Spleen (tissue), 11 donors: ENCODE results near the gene GTPBP1. TPM values are rescaled to one million over a fixed set of nuclear protein-coding genes. Genes with fewer than 3 reads are reported as not detected.

Source experiments
- DNase-seq: peaks from one replicate; pipeline ENCODE4 v3.0.0-alpha.2; 2020
- H3K27ac ChIP-seq, 8 donors: fragments of 200-600 bp; sonication (generic) in 7 of 8; 1 replicate in 4 of 8; 2 replicates in 4 of 8; pipeline versions ENCODE4 v1.5.0 to v1.8.0; 2016 to 2021; ENCODE audit warnings: inconsistent platforms in 4 of 8, mild to moderate bottlenecking in 4 of 8, moderate library complexity in 1 of 8
- H3K27me3 ChIP-seq, 7 donors: fragments of 200-600 bp; sonication (generic) in 6 of 7; replicated peaks in 1 of 7; 1 replicate in 4 of 7; 2 replicates in 3 of 7; pipeline versions ENCODE4 v1.5.0 to v1.8.0; 2016 to 2021; ENCODE audit warnings: inconsistent platforms in 3 of 7, mild to moderate bottlenecking in 1 of 7
- H3K36me3 ChIP-seq, 6 donors: fragments of 200-600 bp; sonication (generic) in 5 of 6; 1 replicate in 4 of 6; 2 replicates in 2 of 6; pipeline versions ENCODE4 v1.5.0 to v1.8.0; 2016 to 2021; ENCODE audit warnings: inconsistent platforms in 2 of 6
- H3K4me1 ChIP-seq, 6 donors: fragments of 200-600 bp; sonication (generic) in 5 of 6; 1 replicate in 3 of 6; 2 replicates in 3 of 6; pipeline versions ENCODE4 v1.5.0 to v1.8.0; 2016 to 2021; ENCODE audit warnings: inconsistent platforms in 3 of 6
- H3K4me3 ChIP-seq, 8 donors: fragments of 200-600 bp; sonication (generic) in 7 of 8; 1 replicate in 4 of 8; 2 replicates in 4 of 8; pipeline versions ENCODE4 v1.5.0 to v1.8.0; 2016 to 2021; ENCODE audit warnings: inconsistent platforms in 4 of 8, mild to moderate bottlenecking in 4 of 8, moderate library complexity in 2 of 8
- H3K9me3 ChIP-seq, 8 donors: fragments of 200-600 bp; sonication (generic) in 7 of 8; 1 replicate in 4 of 8; 2 replicates in 4 of 8; pipeline versions ENCODE4 v1.5.0 to v1.8.0; 2016 to 2021; ENCODE audit warnings: inconsistent platforms in 4 of 8
- POLR2A ChIP-seq, 3 donors: fragments of 450-650 bp; IDR thresholded peaks; one replicate each; pipeline ENCODE4 v1.5.1; 2017; ENCODE audit warnings: antibody characterized with exemption in 3 of 3, mild to moderate bottlenecking in 1 of 3
- POLR2AphosphoS5 ChIP-seq, 3 donors: sonication (generic); formaldehyde crosslinking; IDR thresholded peaks; one replicate each; pipeline ENCODE4 v1.5.1; 2017; ENCODE audit warnings: antibody characterized with exemption in 3 of 3
- WGBS, 5 donors: extraction: QIAGEN DNeasy Blood & Tissue Kit in 3 of 5; methylation state at CpG; one replicate each; pipeline versions ENCODE4 v1.1.5 to v1.1.7; 2013 to 2018; 5-methylcytosine and 5-hydroxymethylcytosine counted together
- intact Hi-C: fragments of 100-400 bp; cut with DNase I; formaldehyde crosslinking; loops from one replicate; pipeline ENCODE4 v1.15.0; 2023; ENCODE audit warnings: low total_unique reads
- polyA plus RNA-seq, 3 donors: library from polyadenylated mRNA; stranded (reverse); fragments of 200-250 nt; gene quantifications; one replicate each; pipeline ENCODE4 v1.2.1, GENCODE V29; 2013
- total RNA-seq, 7 donors: library from RNA; depleted of rRNA in 3 of 7; stranded (reverse); fragments of >200 nt in 3 of 7; fragmentation: NEBNext Ultra II Directional in 4 of 7; extraction: Animal tissue kit (Norgen Biotek cat#: 25700) in 4 of 7; gene quantifications; one replicate each; pipeline versions ENCODE4 v1.1.0 to v1.2.1, GENCODE V29; 2016 to 2021
- TF ChIP-seq, protein P1 (sequence below), 11 experiments: fragments of 200-600 bp in 7 of 11; fragments of 450-650 bp in 4 of 11; sonication (generic) in 4 of 11; IDR thresholded peaks in 8 of 11; conservative IDR thresholded peaks in 3 of 11; 1 replicate in 7 of 11; 2 replicates in 4 of 11; pipeline versions ENCODE4 v1.4.0 to v1.8.0; 2016 to 2021; ENCODE audit warnings: antibody characterized with exemption in 11 of 11, inconsistent platforms in 4 of 11, mild to moderate bottlenecking in 1 of 11
- donor health status: healthy with polysubstance abuse.
- donor health status: DM: no; HTN: no; CAD: no; lungs with moderate emphysema.
- donor health status: DM: no; HTN: no; CAD: no.
- donor health status: Bipolar disorder and iron deficiency.
- donor health status: healthy.
- donor health status: DM: no; HTN: no; CAD: no.
- donor health status: DM: yes; HTN: yes; CAD: no.

The GTPBP1 gene
- total and polyA plus RNA-seq, 10 donors, result 9.7 to 134 (median 91.3) TPM

DNA sequence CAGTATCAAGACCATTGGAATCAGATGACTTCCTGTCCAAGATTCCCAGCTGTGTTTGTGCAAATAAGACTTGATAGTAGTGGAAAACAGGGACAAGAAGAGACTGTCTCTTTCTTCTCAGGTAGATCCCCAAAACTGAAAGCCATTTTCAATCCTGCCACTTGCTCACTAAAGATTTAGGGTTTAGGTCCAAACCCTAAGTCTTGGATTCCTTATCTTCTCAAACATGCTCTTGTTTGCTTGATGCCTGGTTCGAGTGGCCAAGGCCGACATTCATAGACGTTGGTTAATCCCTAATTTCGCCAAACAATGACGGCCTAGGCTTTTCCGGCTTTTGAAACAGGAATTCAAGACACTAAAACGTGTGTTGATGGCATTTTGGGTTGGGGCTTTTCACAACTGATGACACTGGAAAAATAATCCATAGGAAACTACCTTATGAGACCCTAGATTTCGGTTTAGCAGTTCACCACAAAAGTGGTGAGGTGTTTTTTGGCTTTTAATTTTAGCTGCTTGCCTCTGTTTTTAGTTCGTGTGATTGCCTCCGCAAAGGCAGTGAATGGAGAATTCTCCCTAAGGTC is 1.0 kb upstream of the GTPBP1 start:
- peak in 1 of 3 donors; percentile 6 for TF ChIP-seq POLR2A (IDR thresholded peaks at IDR 0.05)
- no peak for TF ChIP-seq POLR2AphosphoS5 (IDR thresholded peaks at IDR 0.05)
- Histone ChIP-seq H3K27ac (peak overlapping the region; percentile 66 to 99 (median 96)), H3K36me3 (peaks cover 0 to 14% (median 0%) of the 10 kb centered on the region in 6 donors), H3K27me3 (no peaks in the 10 kb centered on the region), H3K9me3 (no peaks in the 10 kb centered on the region), H3K4me3 (peak overlapping the region; percentile 3 to 94 (median 29)), H3K4me1 (peaks cover 42 to 61% (median 55%) of the 10 kb centered on the region in 6 donors)
- no peak for DNase-seq
- intact Hi-C loops, result no loop called here
- WGBS, 5 donors, result 15 to 26% (median 18%) methylated on average over 10 of the region's 10 CpGs

- no peak for DNase-seq
- Histone ChIP-seq H3K4me3 (peak overlapping the region; percentile 76 to 94 (median 86)), H3K36me3 (peaks cover 0 to 30% (median 6%) of the 10 kb centered on the region in 6 donors), H3K4me1 (peaks cover 43 to 68% (median 62%) of the 10 kb centered on the region in 6 donors), H3K9me3 (no peaks in the 10 kb centered on the region), H3K27ac (peak overlapping the region; percentile 93 to 99 (median 98)), H3K27me3 (no peaks in the 10 kb centered on the region)
- WGBS, 5 donors, result 0 to 1% (median 0%) methylated on average over 19 to 80 of the region's 80 CpGs
- TF ChIP-seq, protein P1, sequence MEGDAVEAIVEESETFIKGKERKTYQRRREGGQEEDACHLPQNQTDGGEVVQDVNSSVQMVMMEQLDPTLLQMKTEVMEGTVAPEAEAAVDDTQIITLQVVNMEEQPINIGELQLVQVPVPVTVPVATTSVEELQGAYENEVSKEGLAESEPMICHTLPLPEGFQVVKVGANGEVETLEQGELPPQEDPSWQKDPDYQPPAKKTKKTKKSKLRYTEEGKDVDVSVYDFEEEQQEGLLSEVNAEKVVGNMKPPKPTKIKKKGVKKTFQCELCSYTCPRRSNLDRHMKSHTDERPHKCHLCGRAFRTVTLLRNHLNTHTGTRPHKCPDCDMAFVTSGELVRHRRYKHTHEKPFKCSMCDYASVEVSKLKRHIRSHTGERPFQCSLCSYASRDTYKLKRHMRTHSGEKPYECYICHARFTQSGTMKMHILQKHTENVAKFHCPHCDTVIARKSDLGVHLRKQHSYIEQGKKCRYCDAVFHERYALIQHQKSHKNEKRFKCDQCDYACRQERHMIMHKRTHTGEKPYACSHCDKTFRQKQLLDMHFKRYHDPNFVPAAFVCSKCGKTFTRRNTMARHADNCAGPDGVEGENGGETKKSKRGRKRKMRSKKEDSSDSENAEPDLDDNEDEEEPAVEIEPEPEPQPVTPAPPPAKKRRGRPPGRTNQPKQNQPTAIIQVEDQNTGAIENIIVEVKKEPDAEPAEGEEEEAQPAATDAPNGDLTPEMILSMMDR (IDR thresholded peaks at IDR 0.05 in 8 of 11, conservative IDR thresholded peaks at IDR 0.05 in 3 of 11), result no peak
- TF ChIP-seq POLR2A (IDR thresholded peaks at IDR 0.05) (no peak), POLR2AphosphoS5 (IDR thresholded peaks at IDR 0.05) (peak; percentile 1 to 54 (median 44))
- intact Hi-C loops, result no loop called here
Measured at GRCh38 chr22:38706101-38706900, 557 bp downstream of the GTPBP1 start.

DNA sequence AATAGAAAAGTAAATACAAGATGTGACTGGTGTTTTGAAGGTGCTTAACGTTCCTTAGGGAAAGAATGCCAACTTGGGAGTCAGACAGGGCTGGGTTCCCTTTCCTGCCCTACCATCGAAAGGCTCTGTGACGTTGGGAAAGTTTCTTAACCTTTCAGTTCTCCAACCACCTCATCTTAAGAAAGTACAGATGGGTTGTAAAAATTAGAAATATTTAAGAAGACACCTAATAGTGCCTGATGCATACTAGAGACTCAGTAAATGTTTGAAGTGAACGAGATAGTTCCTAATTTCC is 1.1 kb downstream of the GTPBP1 start:
- Histone ChIP-seq H3K36me3 (peaks cover 0 to 35% (median 6%) of the 10 kb centered on the region in 6 donors), H3K27ac (peak overlapping the region; percentile 93 to 99 (median 98)), H3K27me3 (no peaks in the 10 kb centered on the region), H3K4me3 (peak overlapping the region; percentile 76 to 94 (median 86)), H3K9me3 (no peaks in the 10 kb centered on the region), H3K4me1 (peaks cover 39 to 68% (median 59%) of the 10 kb centered on the region in 6 donors)
- DNase-seq, result no peak
- intact Hi-C loops, result no loop called here
- TF ChIP-seq POLR2AphosphoS5 (IDR thresholded peaks at IDR 0.05) (no peak), POLR2A (IDR thresholded peaks at IDR 0.05) (no peak)
- TF ChIP-seq, protein P1 (IDR thresholded peaks at IDR 0.05 in 8 of 11, conservative IDR thresholded peaks at IDR 0.05 in 3 of 11), result no peak
- 0 to 2% (median 2%) methylated on average over 4 of the region's 4 CpGs for WGBS, 5 donors

DNA sequence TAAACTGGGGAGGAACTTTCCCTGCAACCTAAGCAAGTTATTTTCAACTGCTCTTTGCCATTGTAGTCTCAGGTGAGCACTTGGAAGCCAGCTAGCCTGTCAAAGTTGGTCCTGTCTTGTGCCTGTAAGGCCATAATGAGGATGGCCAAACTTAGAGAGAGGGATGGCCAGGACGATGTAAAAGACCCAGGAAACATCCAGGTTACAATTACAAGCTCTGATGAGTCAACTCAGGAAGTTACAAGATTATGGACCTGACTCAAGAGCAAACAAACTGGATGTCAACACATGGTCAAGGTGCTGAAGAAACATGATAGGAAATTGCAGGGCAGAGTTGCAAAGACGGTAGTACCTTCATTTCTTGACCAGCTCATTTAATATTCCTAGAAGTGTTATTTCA is 1.6 kb downstream of the GTPBP1 start:
- H3K36me3 ChIP-seq, result peaks cover 0 to 40% (median 6%) of the 10 kb centered on the region in 6 donors
- no peaks in the 10 kb centered on the region for H3K9me3 ChIP-seq
- H3K4me3 ChIP-seq, result peak overlapping the region; percentile 76 to 94 (median 86)
- 11 to 35% (median 15%) methylated on average over 2 of the region's 2 CpGs for WGBS, 5 donors
- H3K27ac ChIP-seq, result peak overlapping the region; percentile 93 to 99 (median 98)
- TF ChIP-seq POLR2AphosphoS5 (IDR thresholded peaks at IDR 0.05), result peak in 1 of 3 donors; percentile 45
- TF ChIP-seq, protein P1 (IDR thresholded peaks at IDR 0.05 in 8 of 11, conservative IDR thresholded peaks at IDR 0.05 in 3 of 11), result no peak
- H3K27me3 ChIP-seq, result no peaks in the 10 kb centered on the region
- DNase-seq, result no peak
- intact Hi-C loops, result no loop called here
- peaks cover 39 to 68% (median 62%) of the 10 kb centered on the region in 6 donors for H3K4me1 ChIP-seq
